AG04450 (cell line): ENCODE results near the gene SMC3. TPM values are rescaled to one million over a fixed set of nuclear protein-coding genes. Genes with fewer than 3 reads are reported as not detected.

Experiments
- CTCF ChIA-PET: fragments of 300-600, 350-600 bp; formaldehyde crosslinking; extraction: SDS; loops from one replicate; lab custom pipeline; 2022; ENCODE audit warnings: antibody characterized with exemption, inconsistent platforms; lab: Charles Lee
- POLR2A ChIA-PET: fragments of 350-600 bp; formaldehyde crosslinking; extraction: SDS; loops from one replicate; lab custom pipeline; 2021; ENCODE audit warnings: antibody characterized with exemption, inconsistent platforms; lab: Yijun Ruan, JAX
- DNase-seq: peaks from one replicate; pipeline ENCODE4 v3.0.0-alpha.2; 2011; ENCODE audit warnings: low read depth, low spot score
- H3K27ac ChIP-seq: one replicate; pipeline ENCODE4 v1.5.1; 2012; ENCODE audit warnings: low read depth, low read length, control low read depth
- H3K27me3 ChIP-seq: one replicate; pipeline ENCODE4 v1.6.0; 2012; ENCODE audit warnings: low read length; ENCODE audit not compliant: control insufficient read depth, insufficient read depth
- H3K4me3 ChIP-seq: 2 replicates; pipeline ENCODE4 v1.5.1; 2011; ENCODE audit warnings: mild to moderate bottlenecking, low read depth, low read length, control low read depth
- H3K9me3 ChIP-seq: 2 replicates; pipeline ENCODE4 v1.5.1; 2012; ENCODE audit warnings: low read length; ENCODE audit not compliant: control insufficient read depth, insufficient read depth
- CTCF ChIP-seq: IDR thresholded peaks from 2 replicates; pipeline ENCODE4 v1.5.1; 2011; ENCODE audit warnings: low read depth, low read length, control low read depth, inconsistent platforms
- polyA plus RNA-seq: library from polyadenylated mRNA; depleted of rRNA; stranded (reverse); fragments of >200 nt; gene quantifications from 2 replicates; pipeline ENCODE4 v1.2.3, GENCODE V29; 2011

The SMC3 gene
- polyA plus RNA-seq, 1 experiment = 26.2 TPM

- POLR2A ChIA-PET = no interaction called here
- CTCF ChIA-PET = interaction anchor here (0.6 to 1.9 kb wide), 10 partner anchors 9 to 361 kb away, joined by 3 to 7 read pairs (median 3); partner anchors contain the start of gene SMC3
- DNase-seq = no peak
- H3K27me3 ChIP-seq = peaks cover 2% of the 10 kb centered on the region
- no peak overlapping the region for H3K4me3 ChIP-seq
- TF ChIP-seq CTCF = no peak
- no peaks in the 10 kb centered on the region for H3K9me3 ChIP-seq
- no peak overlapping the region for H3K27ac ChIP-seq
Measured at GRCh38 chr10:110558041-110558440, 9.5 kb upstream of the SMC3 start.

GRCh38 chr10:110560012-110560411 is 7.5 kb upstream of the SMC3 start:
- ChIA-PET CTCF (interaction anchor here (0.7 to 2.4 kb wide), 7 partner anchors 10 to 1866 kb away, joined by 3 to 14 read pairs (median 8); no protein-coding TSS in a partner anchor), POLR2A (no interaction called here)
- H3K4me3 ChIP-seq = no peak overlapping the region
- H3K27ac ChIP-seq = no peak overlapping the region
- no peak for TF ChIP-seq CTCF
- H3K27me3 ChIP-seq = peaks cover 2% of the 10 kb centered on the region
- no peaks in the 10 kb centered on the region for H3K9me3 ChIP-seq
- DNase-seq = no peak

- no peak overlapping the region for H3K4me3 ChIP-seq
- H3K27me3 ChIP-seq = peaks cover 2% of the 10 kb centered on the region
- DNase-seq = no peak
- H3K27ac ChIP-seq = no peak overlapping the region
- POLR2A ChIA-PET = no interaction called here
- no peak for TF ChIP-seq CTCF
- no peaks in the 10 kb centered on the region for H3K9me3 ChIP-seq
- CTCF ChIA-PET = interaction anchor here (1.7 kb wide), 1 partner anchor 13 kb away, joined by 5 read pairs; no protein-coding TSS in a partner anchor
Measured at GRCh38 chr10:110561292-110561691, 6.2 kb upstream of the SMC3 start.

- no peak overlapping the region for H3K27ac ChIP-seq
- no peaks in the 10 kb centered on the region for H3K9me3 ChIP-seq
- no peak for TF ChIP-seq CTCF
- CTCF ChIA-PET = interaction anchor here (3.2 kb wide), 1 partner anchor 257 kb away, joined by 13 read pairs; the partner anchor contains the start of gene SMNDC1
- no peak overlapping the region for H3K4me3 ChIP-seq
- POLR2A ChIA-PET = no interaction called here
- no peak for DNase-seq
- no peaks in the 10 kb centered on the region for H3K27me3 ChIP-seq
Measured at GRCh38 chr10:110562348-110562747, 5.1 kb upstream of the SMC3 start.

- H3K9me3 ChIP-seq = peaks cover 2% of the 10 kb centered on the region; the same call in 1 of the 2 replicates
- H3K27ac ChIP-seq = no peak overlapping the region
- ChIA-PET CTCF (interaction anchor here (0.5 to 3.2 kb wide), 3 partner anchors 16 to 341 kb away, joined by 3 to 13 read pairs (median 5); partner anchors contain the start of gene SMNDC1), POLR2A (no interaction called here)
- H3K27me3 ChIP-seq = no peaks in the 10 kb centered on the region
- no peak for TF ChIP-seq CTCF
- no peak for DNase-seq
- no peak overlapping the region for H3K4me3 ChIP-seq
Measured at GRCh38 chr10:110563132-110563531, 4.4 kb upstream of the SMC3 start.
